ENCODE data around the gene MMRN1.

DNA sequence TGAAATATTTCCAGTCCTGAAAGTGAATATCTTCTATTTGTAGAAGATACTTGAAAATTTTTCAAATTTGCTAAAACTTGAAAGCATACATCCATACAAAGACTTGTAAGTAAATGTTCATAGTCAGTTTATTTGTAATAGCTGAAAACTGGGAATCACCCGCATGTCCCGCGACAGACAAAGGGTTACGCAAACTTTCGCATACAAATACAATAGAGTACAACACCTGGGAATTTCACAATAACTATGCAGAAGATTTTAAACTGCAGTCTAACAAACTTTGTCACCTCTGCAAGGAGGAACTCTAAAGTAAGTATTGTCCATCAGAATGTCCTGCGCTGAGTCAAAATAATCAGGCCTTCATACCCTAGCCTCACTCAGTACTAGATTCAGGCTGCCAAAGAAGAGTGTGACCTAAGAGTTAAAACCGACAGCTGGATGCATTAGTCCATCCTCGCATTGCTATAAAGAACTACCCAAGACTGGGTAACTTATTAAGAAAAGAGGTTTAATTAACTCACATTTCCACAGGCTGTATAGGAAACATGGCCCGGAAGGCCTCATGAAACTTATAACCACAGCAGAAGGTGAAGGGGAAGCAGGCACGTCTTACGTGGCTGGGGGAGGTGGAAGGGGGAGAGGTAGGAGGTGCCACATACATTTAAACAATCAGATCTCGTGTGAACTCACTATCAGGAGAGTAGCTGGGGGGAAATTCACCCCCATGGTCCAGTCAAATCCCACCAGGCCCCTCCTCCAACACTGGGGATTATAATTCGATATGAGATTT is 60.4 kb downstream of the MMRN1 start:
- no peak for TF ChIP-seq POLR2A (IDR thresholded peaks at IDR 0.05)
- no peak for TF ChIP-seq EP300 (IDR thresholded peaks at IDR 0.05)

All from ovary (tissue), 1 donor.